ENCODE results near the gene MYO1B.

MYO1B gene

DNA sequence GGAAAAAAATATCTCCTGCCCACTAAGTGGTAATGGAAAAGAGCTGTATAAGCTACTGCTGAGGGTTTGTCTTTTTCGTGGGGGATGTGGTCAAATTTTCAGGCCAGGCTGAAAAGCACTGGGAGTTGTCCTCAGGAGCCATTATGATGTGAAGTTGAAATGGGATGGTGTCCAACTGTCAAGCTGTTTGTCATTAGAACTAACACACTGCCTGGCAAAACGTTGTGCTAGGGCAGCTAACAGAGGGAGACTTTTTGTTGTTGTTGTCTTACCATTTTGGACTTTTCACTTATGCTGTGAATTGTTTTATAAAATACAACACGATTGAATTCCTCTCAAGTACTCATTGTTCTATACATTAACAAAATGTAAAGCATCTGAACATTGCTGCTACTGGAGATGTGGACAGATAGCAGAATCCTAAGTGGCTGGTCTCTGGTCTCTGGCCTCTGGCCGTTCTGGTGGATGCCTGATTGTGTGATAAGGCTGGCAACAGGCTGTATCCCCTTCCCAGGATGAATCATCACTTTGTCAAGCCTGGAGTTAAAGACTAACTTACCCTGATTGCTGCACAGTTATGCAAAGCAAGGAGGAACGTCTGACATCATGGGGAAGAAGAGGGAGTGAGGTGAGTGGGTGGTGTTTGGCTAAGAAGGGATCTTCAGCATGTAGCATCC lies 2.3 kb downstream of the MYO1B start:
- DNase-seq (ENCODE audit: low spot score) = no peak

DNA sequence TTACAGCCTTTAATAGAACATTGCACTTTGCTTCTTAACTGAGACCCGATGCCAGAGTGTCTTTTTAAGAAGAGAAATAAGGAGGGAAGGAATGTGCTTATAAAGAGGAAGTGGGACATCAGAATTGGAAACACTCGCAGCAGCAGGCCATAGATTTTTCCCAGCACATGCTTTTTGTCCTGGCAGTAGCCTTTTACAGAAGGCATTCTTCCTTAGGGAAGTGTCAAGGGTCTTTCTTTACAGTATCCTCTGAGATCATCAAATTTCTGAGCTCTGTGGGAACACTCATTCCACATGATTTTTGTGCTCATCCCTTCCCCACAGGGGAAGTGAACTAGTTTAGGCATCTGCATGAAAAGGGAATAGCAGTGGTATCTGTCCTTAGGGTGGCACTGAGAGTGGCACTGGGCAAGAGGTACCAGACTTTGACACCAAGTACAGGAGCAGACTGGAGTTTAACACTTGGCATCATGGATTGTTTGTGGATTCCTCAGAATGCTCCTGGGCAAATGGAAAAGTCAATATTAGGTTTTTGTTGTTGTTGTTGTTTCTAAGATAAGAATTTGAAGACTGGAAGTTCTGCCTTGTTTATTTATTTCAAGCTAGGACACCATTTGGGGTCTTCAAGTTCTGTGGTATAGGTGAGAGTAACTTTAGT lies 4.1 kb downstream of the MYO1B start:
- TF ChIP-seq, protein P1, sequence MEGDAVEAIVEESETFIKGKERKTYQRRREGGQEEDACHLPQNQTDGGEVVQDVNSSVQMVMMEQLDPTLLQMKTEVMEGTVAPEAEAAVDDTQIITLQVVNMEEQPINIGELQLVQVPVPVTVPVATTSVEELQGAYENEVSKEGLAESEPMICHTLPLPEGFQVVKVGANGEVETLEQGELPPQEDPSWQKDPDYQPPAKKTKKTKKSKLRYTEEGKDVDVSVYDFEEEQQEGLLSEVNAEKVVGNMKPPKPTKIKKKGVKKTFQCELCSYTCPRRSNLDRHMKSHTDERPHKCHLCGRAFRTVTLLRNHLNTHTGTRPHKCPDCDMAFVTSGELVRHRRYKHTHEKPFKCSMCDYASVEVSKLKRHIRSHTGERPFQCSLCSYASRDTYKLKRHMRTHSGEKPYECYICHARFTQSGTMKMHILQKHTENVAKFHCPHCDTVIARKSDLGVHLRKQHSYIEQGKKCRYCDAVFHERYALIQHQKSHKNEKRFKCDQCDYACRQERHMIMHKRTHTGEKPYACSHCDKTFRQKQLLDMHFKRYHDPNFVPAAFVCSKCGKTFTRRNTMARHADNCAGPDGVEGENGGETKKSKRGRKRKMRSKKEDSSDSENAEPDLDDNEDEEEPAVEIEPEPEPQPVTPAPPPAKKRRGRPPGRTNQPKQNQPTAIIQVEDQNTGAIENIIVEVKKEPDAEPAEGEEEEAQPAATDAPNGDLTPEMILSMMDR (IDR thresholded peaks at IDR 0.05; ENCODE audit: extremely low read depth, missing control alignments) = no peak
- DNase-seq (ENCODE audit: low spot score) = no peak

More for the DNA sequence above, 2.3 kb downstream of the MYO1B start:
- TF ChIP-seq, protein P1 (IDR thresholded peaks at IDR 0.05; ENCODE audit: extremely low read depth, missing control alignments) = no peak

DNA sequence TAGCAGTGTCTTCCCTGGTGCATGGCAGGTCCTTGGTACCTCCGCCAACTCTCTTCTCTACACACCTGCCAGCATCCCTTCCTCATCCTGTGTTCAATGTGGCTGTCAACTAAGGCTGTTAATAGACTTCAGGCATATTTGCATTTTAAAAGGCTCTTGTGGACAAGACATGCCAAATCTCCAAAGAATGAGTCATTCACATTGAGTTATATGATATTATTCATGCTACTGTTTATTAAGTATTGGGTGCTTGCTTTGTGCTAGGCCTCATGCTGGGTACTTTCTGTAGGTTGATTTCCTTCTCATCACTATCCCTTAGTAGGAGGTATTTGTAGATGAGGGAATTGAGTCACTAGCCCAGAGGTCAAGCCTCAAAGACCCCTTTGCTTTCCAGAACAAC lies 5.2 kb downstream of the MYO1B start:
- DNase-seq (ENCODE audit: low spot score) = no peak
- TF ChIP-seq, protein P1 (IDR thresholded peaks at IDR 0.05; ENCODE audit: extremely low read depth, missing control alignments) = no peak

DNA sequence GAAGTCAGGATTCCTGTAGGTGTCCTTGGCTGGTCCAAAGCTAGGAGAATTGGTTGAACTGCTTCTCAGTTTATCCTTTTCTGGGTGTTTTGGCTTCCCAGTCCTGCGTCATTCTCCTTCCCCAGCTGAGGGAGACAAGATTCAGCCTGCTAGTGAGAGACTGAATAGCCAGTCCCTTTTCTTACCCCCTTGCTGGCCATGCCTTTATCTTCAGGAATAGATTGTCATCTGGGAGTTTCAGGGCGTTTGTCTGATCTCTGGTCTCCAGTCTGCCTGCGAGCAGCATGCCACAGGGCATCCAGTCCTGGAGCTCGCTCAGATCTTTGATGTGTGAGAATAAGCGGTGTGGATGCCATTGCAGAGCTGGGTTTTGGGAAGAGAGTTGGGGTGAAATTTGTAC lies 5.8 kb downstream of the MYO1B start:
- TF ChIP-seq, protein P1 (IDR thresholded peaks at IDR 0.05; ENCODE audit: extremely low read depth, missing control alignments) = no peak
- no peak for DNase-seq (ENCODE audit: low spot score)

DNA sequence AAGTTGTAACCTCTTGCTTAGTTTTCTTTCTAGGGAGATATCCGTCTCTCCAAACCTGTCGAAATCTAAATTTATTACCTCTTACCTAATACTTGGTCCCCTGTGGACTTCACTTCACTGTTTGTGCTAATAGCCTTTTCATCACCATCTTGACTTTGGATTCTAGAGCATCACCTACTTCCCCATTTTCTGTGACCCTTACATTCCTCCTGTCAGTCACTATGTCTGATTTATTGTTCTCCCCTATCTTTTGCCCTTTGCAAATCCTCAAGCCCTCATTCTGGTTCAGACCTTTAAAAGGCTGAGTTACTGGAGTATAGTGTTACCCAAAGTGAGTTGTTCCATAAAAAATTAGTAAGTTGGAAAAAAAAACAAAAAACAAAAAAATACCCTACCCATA lies 7.5 kb downstream of the MYO1B start:
- no peak for DNase-seq (ENCODE audit: low spot score)
- TF ChIP-seq, protein P1 (IDR thresholded peaks at IDR 0.05; ENCODE audit: extremely low read depth, missing control alignments) = no peak

DNA sequence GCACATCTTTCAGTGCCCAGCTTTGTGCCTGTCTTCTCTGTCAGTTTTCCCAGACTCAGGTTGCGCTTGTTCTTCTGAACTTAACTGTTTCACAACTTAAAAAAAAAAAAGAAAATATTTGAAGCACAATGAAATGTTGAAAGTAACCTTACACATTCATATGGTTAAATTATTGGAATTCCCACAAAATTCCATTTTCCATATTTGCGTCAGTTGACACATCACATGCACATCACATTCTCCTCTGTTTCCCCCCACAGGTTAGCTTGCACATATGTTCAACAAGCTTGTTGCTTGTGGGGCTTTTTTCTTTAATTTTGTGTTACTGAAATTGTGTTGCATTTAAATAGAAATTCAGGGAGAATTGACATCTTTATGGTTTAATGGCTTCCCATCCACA lies 8.3 kb downstream of the MYO1B start:
- no peak for DNase-seq (ENCODE audit: low spot score)
- TF ChIP-seq, protein P1 (IDR thresholded peaks at IDR 0.05; ENCODE audit: extremely low read depth, missing control alignments) = no peak

DNA sequence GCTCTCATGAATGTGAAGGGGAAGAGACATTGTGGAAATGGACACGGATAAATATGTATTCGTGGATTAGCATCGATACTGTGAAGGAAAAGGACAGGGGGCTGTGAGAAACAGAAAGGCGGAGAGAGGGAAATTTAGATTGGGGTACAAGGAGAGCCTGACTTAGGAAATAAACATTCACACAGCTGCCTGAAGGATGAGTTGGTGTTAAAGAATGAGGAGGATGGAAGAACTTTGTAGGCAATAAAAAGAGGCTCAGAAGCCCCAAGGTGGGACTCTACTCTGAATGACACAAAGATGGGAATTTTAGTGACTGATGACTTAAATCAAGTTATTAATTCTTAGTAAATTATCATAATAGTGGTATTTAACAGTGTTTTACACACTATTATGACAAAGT lies 10.1 kb downstream of the MYO1B start:
- TF ChIP-seq, protein P1 (IDR thresholded peaks at IDR 0.05; ENCODE audit: extremely low read depth, missing control alignments) = no peak
- no peak for DNase-seq (ENCODE audit: low spot score)
